H1 (cell line): Measurements from ENCODE around the gene PET117. TPM values are rescaled to one million over a fixed set of nuclear protein-coding genes. Genes with fewer than 3 reads are reported as not detected.

Source experiments
- CTBP2 ChIP-seq: IDR thresholded peaks from 2 replicates; pipeline ENCODE4 v1.7.0; 2011; ENCODE audit warnings: borderline replicate concordance, mild to moderate bottlenecking, moderate library complexity, mixed read lengths, low read length; ENCODE audit not compliant: insufficient read depth, insufficient read length
- PHF8 ChIP-seq: fragments of 200-600 bp; sonication (generic); conservative IDR thresholded peaks from 2 replicates; pipeline ENCODE4 v1.7.1; 2012; ENCODE audit warnings: low read depth, mild to moderate bottlenecking, inconsistent platforms, low read length, moderate library complexity
- RBBP5 ChIP-seq: IDR thresholded peaks from 2 replicates; pipeline ENCODE4 v1.7.1; 2012; ENCODE audit warnings: low read depth, mild to moderate bottlenecking, inconsistent platforms, low read length, moderate library complexity, borderline replicate concordance
- RFX5 ChIP-seq: IDR thresholded peaks from 2 replicates; pipeline ENCODE4 v1.6.1; 2011; ENCODE audit warnings: low read depth, low read length, improper control_type of control experiment, borderline replicate concordance
- SP2 ChIP-seq: IDR thresholded peaks from 2 replicates; pipeline ENCODE4 v1.6.1; 2012; ENCODE audit warnings: mild to moderate bottlenecking, low read length, inconsistent platforms
- TBP ChIP-seq: IDR thresholded peaks from 2 replicates; pipeline ENCODE4 v1.6.1; 2011; ENCODE audit warnings: low read depth, low read length, improper control_type of control experiment
- polyA plus RNA-seq, 7 experiments: library from polyadenylated mRNA; depleted of rRNA in 3 of 7; stranded (reverse) in 5 of 7; unstranded in 2 of 7; fragments of >200 nt in 5 of 7; fragments of 200-250 nt in 2 of 7; gene quantifications; 1 replicate in 5 of 7; 2 replicates in 1 of 7; 4 replicates in 1 of 7; pipeline versions ENCODE4 v1.2.1 to v1.2.3, GENCODE V29; 2011 to 2013; ENCODE audit warnings: missing spikeins in 2 of 7, mixed read lengths in 2 of 7
- total RNA-seq: library from RNA; stranded (reverse); fragmentation: NEBNext Ultra II Directional; extraction: Animal tissue kit (Norgen Biotek cat#: 25700); gene quantifications from 2 replicates; pipeline ENCODE4 v1.2.1, GENCODE V29; 2021
- TF ChIP-seq, protein P1 (sequence below): fragments of 300-600 bp; sonication (generic); IDR thresholded peaks from 2 replicates; pipeline ENCODE4 v1.7.1; 2012; ENCODE audit warnings: low read length, moderate library complexity, mild to moderate bottlenecking, inconsistent platforms; ENCODE audit not compliant: insufficient replicate concordance
- TF ChIP-seq, protein P2 (sequence below): IDR thresholded peaks from 2 replicates; pipeline ENCODE4 v1.6.1; 2012; ENCODE audit warnings: low read length, inconsistent platforms

PET117 gene
- total and polyA plus RNA-seq, 2 of the 8 experiments (the other 6 are each of a cell fraction or from before 2014, with no cell fraction given), result 9.1 to 23.8 TPM

DNA sequence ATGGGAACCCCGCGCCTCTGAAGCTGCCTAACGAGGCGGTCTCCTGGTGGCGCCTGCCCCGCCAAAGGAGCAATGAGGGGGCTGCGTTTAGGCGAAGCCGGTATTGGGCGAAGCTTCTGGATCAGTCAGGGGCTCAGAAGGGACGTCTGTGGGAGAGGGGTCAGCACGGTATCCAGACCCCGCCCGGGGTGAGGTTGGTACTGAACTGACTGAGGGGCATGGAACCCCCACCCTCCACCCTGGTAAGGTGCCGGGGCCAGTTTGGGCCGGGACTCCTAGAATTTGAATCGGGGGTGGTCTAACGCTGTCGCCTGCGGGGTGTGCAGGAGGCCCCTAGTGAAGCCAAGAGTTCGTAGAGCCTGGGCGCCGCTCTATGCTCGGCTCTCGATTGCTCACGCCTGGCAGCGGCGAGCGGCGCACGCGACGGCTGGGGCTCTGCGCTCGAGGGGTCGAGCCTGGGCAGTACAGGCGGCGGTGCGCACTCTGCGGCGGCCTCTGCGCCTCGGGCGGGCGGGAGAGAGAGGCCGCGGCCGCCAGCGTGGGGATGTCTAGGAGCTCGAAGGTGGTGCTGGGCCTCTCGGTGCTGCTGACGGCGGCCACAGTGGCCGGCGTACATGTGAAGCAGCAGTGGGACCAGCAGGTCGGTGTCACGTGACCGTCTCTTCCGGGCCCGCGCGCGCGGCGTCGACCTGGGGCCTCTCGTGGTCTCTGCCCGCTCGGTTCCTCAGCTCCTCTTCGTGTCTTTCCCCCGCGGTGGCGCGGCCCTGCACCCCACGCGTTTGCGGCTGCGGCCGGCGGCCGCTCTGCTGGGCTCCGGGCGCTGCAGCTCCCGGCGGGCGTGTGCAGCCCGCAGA is at the start of gene PET117, which contains the start of gene KAT14 (continued):
- TF ChIP-seq, protein P1, sequence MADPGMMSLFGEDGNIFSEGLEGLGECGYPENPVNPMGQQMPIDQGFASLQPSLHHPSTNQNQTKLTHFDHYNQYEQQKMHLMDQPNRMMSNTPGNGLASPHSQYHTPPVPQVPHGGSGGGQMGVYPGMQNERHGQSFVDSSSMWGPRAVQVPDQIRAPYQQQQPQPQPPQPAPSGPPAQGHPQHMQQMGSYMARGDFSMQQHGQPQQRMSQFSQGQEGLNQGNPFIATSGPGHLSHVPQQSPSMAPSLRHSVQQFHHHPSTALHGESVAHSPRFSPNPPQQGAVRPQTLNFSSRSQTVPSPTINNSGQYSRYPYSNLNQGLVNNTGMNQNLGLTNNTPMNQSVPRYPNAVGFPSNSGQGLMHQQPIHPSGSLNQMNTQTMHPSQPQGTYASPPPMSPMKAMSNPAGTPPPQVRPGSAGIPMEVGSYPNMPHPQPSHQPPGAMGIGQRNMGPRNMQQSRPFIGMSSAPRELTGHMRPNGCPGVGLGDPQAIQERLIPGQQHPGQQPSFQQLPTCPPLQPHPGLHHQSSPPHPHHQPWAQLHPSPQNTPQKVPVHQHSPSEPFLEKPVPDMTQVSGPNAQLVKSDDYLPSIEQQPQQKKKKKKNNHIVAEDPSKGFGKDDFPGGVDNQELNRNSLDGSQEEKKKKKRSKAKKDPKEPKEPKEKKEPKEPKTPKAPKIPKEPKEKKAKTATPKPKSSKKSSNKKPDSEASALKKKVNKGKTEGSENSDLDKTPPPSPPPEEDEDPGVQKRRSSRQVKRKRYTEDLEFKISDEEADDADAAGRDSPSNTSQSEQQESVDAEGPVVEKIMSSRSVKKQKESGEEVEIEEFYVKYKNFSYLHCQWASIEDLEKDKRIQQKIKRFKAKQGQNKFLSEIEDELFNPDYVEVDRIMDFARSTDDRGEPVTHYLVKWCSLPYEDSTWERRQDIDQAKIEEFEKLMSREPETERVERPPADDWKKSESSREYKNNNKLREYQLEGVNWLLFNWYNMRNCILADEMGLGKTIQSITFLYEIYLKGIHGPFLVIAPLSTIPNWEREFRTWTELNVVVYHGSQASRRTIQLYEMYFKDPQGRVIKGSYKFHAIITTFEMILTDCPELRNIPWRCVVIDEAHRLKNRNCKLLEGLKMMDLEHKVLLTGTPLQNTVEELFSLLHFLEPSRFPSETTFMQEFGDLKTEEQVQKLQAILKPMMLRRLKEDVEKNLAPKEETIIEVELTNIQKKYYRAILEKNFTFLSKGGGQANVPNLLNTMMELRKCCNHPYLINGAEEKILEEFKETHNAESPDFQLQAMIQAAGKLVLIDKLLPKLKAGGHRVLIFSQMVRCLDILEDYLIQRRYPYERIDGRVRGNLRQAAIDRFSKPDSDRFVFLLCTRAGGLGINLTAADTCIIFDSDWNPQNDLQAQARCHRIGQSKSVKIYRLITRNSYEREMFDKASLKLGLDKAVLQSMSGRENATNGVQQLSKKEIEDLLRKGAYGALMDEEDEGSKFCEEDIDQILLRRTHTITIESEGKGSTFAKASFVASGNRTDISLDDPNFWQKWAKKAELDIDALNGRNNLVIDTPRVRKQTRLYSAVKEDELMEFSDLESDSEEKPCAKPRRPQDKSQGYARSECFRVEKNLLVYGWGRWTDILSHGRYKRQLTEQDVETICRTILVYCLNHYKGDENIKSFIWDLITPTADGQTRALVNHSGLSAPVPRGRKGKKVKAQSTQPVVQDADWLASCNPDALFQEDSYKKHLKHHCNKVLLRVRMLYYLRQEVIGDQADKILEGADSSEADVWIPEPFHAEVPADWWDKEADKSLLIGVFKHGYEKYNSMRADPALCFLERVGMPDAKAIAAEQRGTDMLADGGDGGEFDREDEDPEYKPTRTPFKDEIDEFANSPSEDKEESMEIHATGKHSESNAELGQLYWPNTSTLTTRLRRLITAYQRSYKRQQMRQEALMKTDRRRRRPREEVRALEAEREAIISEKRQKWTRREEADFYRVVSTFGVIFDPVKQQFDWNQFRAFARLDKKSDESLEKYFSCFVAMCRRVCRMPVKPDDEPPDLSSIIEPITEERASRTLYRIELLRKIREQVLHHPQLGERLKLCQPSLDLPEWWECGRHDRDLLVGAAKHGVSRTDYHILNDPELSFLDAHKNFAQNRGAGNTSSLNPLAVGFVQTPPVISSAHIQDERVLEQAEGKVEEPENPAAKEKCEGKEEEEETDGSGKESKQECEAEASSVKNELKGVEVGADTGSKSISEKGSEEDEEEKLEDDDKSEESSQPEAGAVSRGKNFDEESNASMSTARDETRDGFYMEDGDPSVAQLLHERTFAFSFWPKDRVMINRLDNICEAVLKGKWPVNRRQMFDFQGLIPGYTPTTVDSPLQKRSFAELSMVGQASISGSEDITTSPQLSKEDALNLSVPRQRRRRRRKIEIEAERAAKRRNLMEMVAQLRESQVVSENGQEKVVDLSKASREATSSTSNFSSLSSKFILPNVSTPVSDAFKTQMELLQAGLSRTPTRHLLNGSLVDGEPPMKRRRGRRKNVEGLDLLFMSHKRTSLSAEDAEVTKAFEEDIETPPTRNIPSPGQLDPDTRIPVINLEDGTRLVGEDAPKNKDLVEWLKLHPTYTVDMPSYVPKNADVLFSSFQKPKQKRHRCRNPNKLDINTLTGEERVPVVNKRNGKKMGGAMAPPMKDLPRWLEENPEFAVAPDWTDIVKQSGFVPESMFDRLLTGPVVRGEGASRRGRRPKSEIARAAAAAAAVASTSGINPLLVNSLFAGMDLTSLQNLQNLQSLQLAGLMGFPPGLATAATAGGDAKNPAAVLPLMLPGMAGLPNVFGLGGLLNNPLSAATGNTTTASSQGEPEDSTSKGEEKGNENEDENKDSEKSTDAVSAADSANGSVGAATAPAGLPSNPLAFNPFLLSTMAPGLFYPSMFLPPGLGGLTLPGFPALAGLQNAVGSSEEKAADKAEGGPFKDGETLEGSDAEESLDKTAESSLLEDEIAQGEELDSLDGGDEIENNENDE, result no peak
- TF ChIP-seq TBP, result peak; percentile 75
- no peak for TF ChIP-seq SP2
- no peak for TF ChIP-seq RFX5
- TF ChIP-seq CTBP2, result no peak
- peak; percentile 98 for TF ChIP-seq PHF8
- TF ChIP-seq, protein P2, sequence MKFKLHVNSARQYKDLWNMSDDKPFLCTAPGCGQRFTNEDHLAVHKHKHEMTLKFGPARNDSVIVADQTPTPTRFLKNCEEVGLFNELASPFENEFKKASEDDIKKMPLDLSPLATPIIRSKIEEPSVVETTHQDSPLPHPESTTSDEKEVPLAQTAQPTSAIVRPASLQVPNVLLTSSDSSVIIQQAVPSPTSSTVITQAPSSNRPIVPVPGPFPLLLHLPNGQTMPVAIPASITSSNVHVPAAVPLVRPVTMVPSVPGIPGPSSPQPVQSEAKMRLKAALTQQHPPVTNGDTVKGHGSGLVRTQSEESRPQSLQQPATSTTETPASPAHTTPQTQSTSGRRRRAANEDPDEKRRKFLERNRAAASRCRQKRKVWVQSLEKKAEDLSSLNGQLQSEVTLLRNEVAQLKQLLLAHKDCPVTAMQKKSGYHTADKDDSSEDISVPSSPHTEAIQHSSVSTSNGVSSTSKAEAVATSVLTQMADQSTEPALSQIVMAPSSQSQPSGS, result no peak
- TF ChIP-seq RBBP5, result peak; percentile 98
